Mucosa of stomach (tissue), 1 donor: ENCODE data around the gene CHAMP1.

Source experiments
- H3K27me3 ChIP-seq: one replicate; pipeline ENCODE4 v1.7.0; 2013; ENCODE audit warnings: mild to moderate bottlenecking, low read length; ENCODE audit not compliant: control insufficient read depth, insufficient read depth
- H3K36me3 ChIP-seq: one replicate; pipeline ENCODE4 v1.7.0; 2013; ENCODE audit warnings: low read length; ENCODE audit not compliant: control insufficient read depth, insufficient read depth
- H3K4me1 ChIP-seq: one replicate; pipeline ENCODE4 v1.7.0; 2013; ENCODE audit warnings: mild to moderate bottlenecking, low read length; ENCODE audit not compliant: control insufficient read depth, insufficient read depth
- H3K4me3 ChIP-seq: one replicate; pipeline ENCODE4 v1.7.0; 2013; ENCODE audit warnings: low read length
- H3K9ac ChIP-seq: one replicate; pipeline ENCODE4 v1.7.0; 2013; ENCODE audit warnings: mild to moderate bottlenecking, low read length, moderate library complexity
- H3K9me3 ChIP-seq: one replicate; pipeline ENCODE4 v1.7.0; 2013; ENCODE audit warnings: mild to moderate bottlenecking, low read length, moderate library complexity; ENCODE audit not compliant: control insufficient read depth
- donor health status: Pancreatic carcinoma.

The CHAMP1 gene

DNA sequence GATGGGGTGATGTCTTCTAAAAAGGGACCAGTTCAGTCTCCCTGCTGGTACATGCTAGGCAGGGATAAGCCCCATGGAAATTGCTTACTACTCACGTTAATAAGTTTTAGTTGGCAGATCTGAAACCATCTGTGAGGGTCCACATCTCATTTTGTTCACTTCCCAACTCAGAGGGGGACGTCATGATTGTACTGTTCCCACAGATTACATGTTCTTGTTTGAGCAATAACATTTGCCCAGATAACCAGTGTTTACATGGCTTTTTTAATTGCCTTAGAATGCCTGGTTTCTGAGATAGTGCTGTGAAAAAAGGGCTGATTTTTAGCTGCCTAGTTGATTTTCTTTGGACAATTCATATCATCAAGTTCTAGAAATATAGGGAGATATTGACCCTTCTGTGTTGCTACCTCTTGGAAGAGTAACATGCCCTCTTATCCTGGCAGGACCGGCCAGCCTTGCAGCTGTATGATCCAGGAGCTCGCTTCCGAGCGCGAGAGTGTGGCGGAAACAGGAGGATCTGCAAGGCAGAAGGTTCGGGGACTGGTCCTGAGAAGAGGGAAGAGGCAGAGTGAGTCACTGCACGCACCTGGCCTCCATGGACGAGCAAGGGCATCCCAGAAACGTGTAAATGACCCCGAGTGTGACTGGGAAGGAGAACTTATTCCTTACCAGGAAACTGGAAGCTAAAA, 9.8 kb upstream of the CHAMP1 start:
- Histone ChIP-seq H3K9me3 (no peaks in the 10 kb centered on the region), H3K27me3 (no peaks in the 10 kb centered on the region), H3K4me1 (no peaks in the 10 kb centered on the region), H3K36me3 (no peaks in the 10 kb centered on the region), H3K9ac (no peak overlapping the region), H3K4me3 (no peak overlapping the region)

DNA sequence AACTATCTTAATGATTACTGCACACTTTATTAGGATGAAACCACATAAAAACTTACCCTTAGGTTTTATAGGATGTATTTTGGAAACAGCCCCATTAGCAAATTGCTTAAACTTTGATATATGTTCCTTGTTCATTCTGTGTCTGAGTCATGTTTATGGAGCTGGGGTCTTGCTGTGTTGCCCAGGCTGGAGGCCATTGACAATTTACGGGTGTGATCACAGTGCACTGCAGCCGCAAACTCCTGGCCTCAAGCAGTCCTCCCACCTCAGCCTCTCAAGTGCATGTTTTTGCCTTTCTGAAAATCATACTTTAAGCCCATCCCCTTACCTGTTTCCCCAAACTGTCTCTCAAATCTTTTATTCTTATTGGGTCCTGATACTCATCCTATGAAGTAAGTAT, 5.2 kb upstream of the CHAMP1 start:
- Histone ChIP-seq H3K9me3 (no peaks in the 10 kb centered on the region), H3K27me3 (no peaks in the 10 kb centered on the region), H3K9ac (no peak overlapping the region), H3K4me1 (peaks cover 10% of the 10 kb centered on the region), H3K4me3 (no peak overlapping the region), H3K36me3 (no peaks in the 10 kb centered on the region)

DNA sequence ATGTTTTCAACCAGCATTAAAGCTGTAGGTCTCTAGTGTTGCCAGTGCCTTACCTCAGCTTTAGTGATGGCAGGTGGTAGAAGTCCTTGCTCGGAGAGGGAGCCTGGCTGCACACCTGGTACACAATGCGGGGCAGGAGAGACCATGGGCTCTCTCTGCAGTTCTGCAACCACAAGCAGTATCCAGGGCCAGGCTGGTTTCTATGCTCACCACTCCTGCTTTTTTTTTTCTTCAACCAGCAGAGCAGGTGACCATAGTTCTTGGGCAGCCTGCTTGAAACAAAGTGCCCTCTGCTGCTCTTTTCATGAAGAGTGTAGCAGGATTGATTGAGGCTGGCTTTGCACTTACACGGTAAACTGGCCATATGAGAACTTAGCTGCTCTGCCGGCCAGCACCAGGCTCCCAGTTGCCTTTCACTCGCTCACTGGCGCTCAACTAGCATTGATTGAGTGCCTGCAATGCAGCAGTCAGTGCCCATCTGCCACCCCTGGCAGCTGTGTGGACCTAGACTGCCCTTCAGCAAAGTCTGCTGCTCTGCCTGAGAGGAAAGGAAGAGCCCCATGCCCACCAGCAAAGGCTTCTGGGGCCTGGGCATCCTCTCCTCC, 4.4 kb upstream of the CHAMP1 start:
- Histone ChIP-seq H3K4me1 (peaks cover 10% of the 10 kb centered on the region), H3K4me3 (no peak overlapping the region), H3K9ac (no peak overlapping the region), H3K9me3 (no peaks in the 10 kb centered on the region), H3K27me3 (no peaks in the 10 kb centered on the region), H3K36me3 (no peaks in the 10 kb centered on the region)

DNA sequence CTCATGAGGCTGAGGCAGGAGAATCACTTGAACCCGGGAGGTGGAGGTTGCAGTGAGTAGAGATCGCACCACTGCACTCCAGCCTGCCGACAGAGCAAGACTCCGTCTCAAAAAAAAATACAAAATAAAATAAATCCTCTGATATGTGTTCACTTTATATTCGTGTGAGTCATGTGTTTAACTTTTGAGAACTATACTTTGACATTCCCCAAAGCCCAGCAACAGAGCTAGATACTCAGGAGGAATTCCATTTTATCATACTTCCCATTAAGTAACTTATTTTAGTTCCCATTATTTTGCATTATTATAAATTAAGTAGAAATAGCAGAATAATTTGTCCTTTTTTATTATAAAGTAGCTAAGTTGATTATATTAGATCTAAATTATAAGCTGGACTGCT, 3.3 kb upstream of the CHAMP1 start:
- H3K4me1 ChIP-seq: peaks cover 17% of the 10 kb centered on the region
- H3K9ac ChIP-seq: no peak overlapping the region
- H3K4me3 ChIP-seq: no peak overlapping the region
- no peaks in the 10 kb centered on the region for H3K36me3 ChIP-seq
- no peaks in the 10 kb centered on the region for H3K27me3 ChIP-seq
- no peaks in the 10 kb centered on the region for H3K9me3 ChIP-seq

DNA sequence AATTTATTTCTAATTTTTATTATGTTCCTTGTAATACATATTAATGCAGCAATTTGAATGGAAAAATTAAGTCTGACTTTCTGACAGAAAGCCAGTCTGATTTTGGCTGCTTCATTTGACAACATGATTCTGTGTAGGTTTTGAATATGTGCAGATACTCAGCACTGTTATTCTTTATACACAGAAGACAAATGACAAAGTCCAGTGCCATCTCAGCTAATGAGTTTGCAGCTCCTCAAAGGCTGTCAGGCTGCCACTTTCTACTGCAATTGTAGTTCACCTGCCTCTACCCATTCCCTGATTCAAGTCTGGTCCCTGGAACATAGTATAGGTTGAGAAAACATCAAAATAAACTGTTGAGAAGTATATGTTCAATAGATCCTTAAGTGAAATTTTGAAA, 2.9 kb upstream of the CHAMP1 start:
- H3K36me3 ChIP-seq: no peaks in the 10 kb centered on the region

DNA sequence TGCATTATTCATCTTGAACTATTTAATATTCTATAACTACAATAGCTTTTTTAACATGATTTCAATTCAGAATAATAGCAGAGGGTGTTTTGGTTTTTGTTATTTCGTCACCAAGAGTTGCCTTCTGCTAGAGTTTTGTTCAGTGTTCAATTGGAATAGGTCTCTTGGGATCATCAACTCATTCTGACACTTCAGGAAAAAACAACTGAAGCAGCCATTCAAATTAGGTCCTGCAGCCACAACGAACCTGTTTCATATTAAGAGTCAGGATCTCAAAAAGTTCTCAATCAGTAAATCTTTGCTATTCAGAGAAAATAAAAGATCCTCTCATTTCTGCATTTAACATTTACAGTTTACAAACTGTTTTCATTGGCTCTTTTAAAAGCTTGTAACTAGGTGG, 2.4 kb upstream of the CHAMP1 start:
- H3K9me3 ChIP-seq: no peaks in the 10 kb centered on the region
- peaks cover 17% of the 10 kb centered on the region for H3K4me1 ChIP-seq
- no peaks in the 10 kb centered on the region for H3K36me3 ChIP-seq
- no peaks in the 10 kb centered on the region for H3K27me3 ChIP-seq
- no peak overlapping the region for H3K9ac ChIP-seq
- H3K4me3 ChIP-seq: no peak overlapping the region

More for the DNA sequence above, 2.9 kb upstream of the CHAMP1 start:
- no peak overlapping the region for H3K4me3 ChIP-seq
- H3K27me3 ChIP-seq: no peaks in the 10 kb centered on the region
- no peak overlapping the region for H3K9ac ChIP-seq
- H3K4me1 ChIP-seq: peaks cover 17% of the 10 kb centered on the region
- no peaks in the 10 kb centered on the region for H3K9me3 ChIP-seq

DNA sequence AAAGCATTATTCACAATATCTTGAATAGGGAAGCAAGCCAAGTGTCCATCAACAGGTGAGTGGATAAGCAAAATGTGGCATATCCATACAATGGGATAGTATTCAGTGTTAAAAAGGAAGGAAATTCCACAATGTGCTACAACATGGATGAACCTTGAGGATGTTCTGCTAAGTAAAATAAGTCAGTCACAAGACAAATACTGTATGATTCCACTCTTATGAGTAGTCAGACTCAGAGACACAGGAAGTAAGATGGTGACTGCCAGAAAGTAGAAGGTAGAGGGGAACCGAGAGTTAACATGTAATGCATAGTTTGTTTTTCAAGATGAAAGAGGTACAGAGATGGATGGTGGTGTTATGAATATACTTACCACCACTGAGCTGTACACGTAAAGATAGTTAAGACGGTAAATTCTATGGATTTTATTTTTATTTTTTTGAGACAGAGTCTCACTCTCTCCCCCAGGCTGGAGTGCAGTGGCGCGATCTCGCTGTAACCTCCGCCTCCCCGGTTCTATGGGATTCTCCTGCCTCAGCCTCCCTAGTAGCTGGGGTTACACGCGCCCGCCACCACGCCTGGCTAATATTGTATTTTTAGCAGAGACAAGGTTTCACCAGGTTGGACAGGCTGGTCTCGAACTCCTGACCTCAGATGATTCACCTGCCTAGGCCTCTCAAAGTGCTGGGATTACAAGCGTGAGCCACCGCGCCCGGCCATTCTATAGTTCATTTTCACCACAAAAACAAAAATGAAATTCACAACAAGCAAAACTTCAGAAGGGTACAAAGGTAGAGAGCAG, 1.0 kb upstream of the CHAMP1 start:
- Histone ChIP-seq H3K4me1 (peaks cover 17% of the 10 kb centered on the region), H3K9ac (peak overlapping the region; percentile 83), H3K9me3 (no peaks in the 10 kb centered on the region), H3K27me3 (no peaks in the 10 kb centered on the region), H3K4me3 (peak overlapping the region; percentile 51), H3K36me3 (no peaks in the 10 kb centered on the region)

DNA sequence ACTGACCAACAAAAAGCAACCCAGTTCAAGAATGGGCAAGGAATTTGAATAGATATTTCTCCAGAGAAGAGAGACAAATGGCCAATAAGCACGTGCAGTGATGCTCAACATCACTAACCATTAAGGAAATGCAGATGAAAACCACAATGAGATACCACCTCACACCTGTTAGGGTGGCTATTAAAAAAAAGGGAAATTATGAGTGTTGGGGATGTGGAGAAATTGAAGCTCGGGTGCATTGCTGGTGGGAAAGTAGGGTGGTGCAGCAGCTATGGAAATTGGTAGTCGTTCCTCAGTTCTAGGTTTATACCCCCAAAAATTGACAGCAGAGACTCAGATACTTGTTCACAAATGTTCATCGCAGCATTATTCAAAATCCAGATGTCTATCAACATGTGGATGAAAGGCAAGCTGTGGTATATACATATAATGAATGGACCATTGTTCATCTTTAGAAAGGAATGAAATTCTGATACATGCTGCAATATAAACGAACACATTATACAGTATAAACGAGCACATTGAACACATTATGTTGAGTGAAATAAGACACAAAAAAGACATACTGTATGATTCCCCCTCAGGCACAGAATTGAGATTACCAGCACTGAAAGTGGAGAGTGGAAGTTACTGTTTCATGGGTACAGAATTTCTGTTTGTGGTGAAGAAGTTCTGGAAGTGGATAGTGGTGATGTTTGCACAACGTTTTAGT, 927 bp downstream of the CHAMP1 start:
- peak overlapping the region; percentile 83 for H3K9ac ChIP-seq
- no peaks in the 10 kb centered on the region for H3K36me3 ChIP-seq
- peak overlapping the region; percentile 51 for H3K4me3 ChIP-seq
- H3K9me3 ChIP-seq: no peaks in the 10 kb centered on the region
- no peaks in the 10 kb centered on the region for H3K27me3 ChIP-seq
- H3K4me1 ChIP-seq: peaks cover 17% of the 10 kb centered on the region

DNA sequence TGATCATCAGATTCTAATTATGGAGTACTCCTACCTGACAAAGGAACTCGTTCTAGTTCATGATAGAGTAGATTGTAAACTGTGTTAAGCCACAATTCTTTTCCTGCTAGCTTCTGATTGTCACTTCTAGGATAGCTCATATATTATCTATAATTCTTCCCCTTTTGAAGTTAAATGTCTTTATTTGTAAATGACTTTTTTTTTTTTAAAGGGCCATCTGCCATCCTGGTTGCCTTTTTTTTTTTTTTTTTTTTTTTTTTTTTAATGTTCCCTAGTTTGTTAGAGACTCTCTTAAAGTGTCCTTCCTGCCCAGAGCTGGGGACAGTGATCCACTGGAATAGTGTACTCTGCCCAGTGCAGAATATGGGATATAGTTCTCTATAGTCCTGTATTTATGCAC, 4.3 kb downstream of the CHAMP1 start:
- no peaks in the 10 kb centered on the region for H3K36me3 ChIP-seq
- no peak overlapping the region for H3K9ac ChIP-seq
- no peaks in the 10 kb centered on the region for H3K27me3 ChIP-seq
- H3K9me3 ChIP-seq: no peaks in the 10 kb centered on the region
- H3K4me3 ChIP-seq: no peak overlapping the region
- H3K4me1 ChIP-seq: peaks cover 9% of the 10 kb centered on the region

DNA sequence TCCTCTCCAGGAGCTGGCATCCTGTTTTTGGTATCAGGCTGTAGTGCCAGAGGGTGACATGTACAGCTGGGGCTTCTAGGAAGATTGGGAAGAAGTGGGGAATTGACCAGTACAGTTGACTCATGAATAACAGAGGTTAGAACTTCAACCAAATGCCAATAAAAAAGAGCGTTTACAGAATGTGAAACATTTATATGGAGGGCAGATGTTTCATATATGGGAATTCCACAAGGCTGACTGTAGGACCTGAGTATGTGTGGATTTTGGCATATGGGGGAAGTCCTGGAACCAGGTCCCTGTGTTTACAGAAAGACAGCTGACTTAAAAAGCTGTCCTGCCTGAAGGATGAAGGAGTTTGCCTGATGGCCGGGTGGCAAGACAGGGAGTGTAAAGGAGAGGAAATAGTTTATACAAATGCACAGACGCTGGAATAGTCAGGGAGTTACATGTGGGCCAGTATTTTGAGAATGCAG, 5.2 kb downstream of the CHAMP1 start:
- no peaks in the 10 kb centered on the region for H3K27me3 ChIP-seq
- peaks cover 7% of the 10 kb centered on the region for H3K4me1 ChIP-seq
- H3K9ac ChIP-seq: no peak overlapping the region

DNA sequence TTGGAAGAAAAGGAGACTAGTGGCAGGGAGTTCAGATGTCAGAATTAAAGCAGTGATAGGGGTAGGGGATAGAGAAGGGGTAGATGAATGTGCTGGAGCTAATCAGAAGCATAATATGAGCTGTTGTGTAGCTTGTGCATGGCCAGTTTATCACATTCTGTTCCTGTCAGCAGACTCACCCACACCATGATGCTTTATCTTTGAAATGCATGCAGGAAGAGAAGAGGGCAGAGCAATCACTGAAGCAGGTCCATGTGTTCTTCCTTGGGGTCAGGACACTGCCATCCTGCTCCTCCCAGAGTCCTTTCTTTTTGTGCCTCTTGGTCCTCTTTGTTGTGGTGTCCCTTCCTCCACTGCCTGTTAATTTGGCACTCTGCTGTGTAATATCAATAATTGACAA, 5.8 kb downstream of the CHAMP1 start:
- Histone ChIP-seq H3K9me3 (no peaks in the 10 kb centered on the region), H3K4me1 (peaks cover 5% of the 10 kb centered on the region), H3K27me3 (no peaks in the 10 kb centered on the region), H3K9ac (no peak overlapping the region), H3K4me3 (no peak overlapping the region), H3K36me3 (peaks cover 7% of the 10 kb centered on the region)

More for the DNA sequence above, 5.2 kb downstream of the CHAMP1 start:
- no peaks in the 10 kb centered on the region for H3K9me3 ChIP-seq
- peaks cover 7% of the 10 kb centered on the region for H3K36me3 ChIP-seq
- no peak overlapping the region for H3K4me3 ChIP-seq
